ENCODE measurements around the gene FLOT1. TPM values are rescaled to one million over a fixed set of nuclear protein-coding genes. Genes with fewer than 3 reads are reported as not detected.

FLOT1 gene
- total and polyA plus RNA-seq, 9 of the 15 experiments (the other 6 are each of a cell fraction or from before 2014, with no cell fraction given), result 11.7 to 149 (median 118) TPM

DNA sequence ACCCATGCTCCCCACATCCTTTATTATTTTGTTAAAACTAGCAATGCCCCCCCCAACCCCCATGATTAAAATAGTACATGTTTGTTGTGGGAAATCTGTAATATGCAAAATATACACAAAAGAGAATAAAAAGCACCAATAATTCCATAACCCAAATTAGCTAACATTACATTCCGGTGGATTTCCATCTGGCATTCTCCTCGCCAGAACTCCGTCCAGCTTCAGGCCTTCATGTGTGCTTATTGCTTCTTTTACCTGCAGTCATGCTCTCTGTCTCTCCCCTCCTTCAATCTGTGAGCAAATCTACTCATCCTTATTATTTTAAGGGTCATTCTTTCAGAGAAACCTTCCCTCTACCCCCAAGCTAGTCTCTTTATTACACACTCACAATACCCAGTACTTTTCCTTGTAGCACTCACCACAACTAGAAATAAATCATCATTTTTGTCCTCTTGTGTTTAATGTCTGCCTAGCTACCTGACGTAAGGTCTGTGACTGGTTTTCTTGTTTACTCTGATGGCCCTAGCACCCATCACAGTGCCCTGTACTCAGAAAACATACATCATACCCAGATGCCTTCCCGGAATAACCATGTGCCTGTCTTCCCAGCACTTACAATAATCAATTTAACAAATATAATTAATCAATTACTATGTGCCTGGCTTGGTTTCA, 27.5 kb upstream of the FLOT1 start (continued):
- TF ChIP-seq, protein P1, sequence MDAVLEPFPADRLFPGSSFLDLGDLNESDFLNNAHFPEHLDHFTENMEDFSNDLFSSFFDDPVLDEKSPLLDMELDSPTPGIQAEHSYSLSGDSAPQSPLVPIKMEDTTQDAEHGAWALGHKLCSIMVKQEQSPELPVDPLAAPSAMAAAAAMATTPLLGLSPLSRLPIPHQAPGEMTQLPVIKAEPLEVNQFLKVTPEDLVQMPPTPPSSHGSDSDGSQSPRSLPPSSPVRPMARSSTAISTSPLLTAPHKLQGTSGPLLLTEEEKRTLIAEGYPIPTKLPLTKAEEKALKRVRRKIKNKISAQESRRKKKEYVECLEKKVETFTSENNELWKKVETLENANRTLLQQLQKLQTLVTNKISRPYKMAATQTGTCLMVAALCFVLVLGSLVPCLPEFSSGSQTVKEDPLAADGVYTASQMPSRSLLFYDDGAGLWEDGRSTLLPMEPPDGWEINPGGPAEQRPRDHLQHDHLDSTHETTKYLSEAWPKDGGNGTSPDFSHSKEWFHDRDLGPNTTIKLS (IDR thresholded peaks at IDR 0.05; ENCODE audit: borderline replicate concordance, low read depth), result no peak
- TF ChIP-seq ILK (tag; IDR thresholded peaks at IDR 0.05; ENCODE audit: borderline replicate concordance, low read depth) (no peak), ZFP36 (IDR thresholded peaks at IDR 0.05; ENCODE audit: low read depth, low read length, partially characterized antibody) (no peak), HOXB6 (CRISPR knock-in tag; IDR thresholded peaks at IDR 0.05; ENCODE audit: borderline replicate concordance) (no peak), TAF1 (IDR thresholded peaks at IDR 0.05; ENCODE audit: control insufficient read depth, extremely low read depth, insufficient read depth, low read length, severe bottlenecking) (no peak), MCM3 (IDR thresholded peaks at IDR 0.05) (no peak), POLR3A (IDR thresholded peaks at IDR 0.05; ENCODE audit: borderline replicate concordance, extremely low read depth, insufficient read depth, insufficient read length) (no peak), SAFB2 (IDR thresholded peaks at IDR 0.05; ENCODE audit: borderline replicate concordance, low read depth, low read length, severe bottlenecking) (no peak), PTBP1 (IDR thresholded peaks at IDR 0.05; ENCODE audit: low read depth, low read length) (no peak), NFIC (IDR thresholded peaks at IDR 0.05) (no peak), POLR2H (tag; IDR thresholded peaks at IDR 0.05; ENCODE audit: low read depth) (no peak; the same call in 1 of the 2 replicates), ZNF780A (CRISPR knock-in tag; IDR thresholded peaks at IDR 0.05) (no peak), SETDB1 (IDR thresholded peaks at IDR 0.05; ENCODE audit: low read length) (no peak), SRSF1 (IDR thresholded peaks at IDR 0.05; ENCODE audit: low read depth, low read length) (no peak), DIDO1 (tag; IDR thresholded peaks at IDR 0.05; ENCODE audit: low read depth) (no peak), ZNF354B (CRISPR knock-in tag; IDR thresholded peaks at IDR 0.05) (no peak), MCM7 (IDR thresholded peaks at IDR 0.05) (no peak), PTRF (tag; IDR thresholded peaks at IDR 0.05) (0 out of 2 replicates have a peak, but pooled peaks have one; percentile 50), ZNF239 (CRISPR knock-in tag; IDR thresholded peaks at IDR 0.05) (no peak), BCL6 (CRISPR knock-in tag; IDR thresholded peaks at IDR 0.05) (no peak), RUNX1 (IDR thresholded peaks at IDR 0.05; ENCODE audit: low read depth) (no peak)
- TF ChIP-seq, protein P2, sequence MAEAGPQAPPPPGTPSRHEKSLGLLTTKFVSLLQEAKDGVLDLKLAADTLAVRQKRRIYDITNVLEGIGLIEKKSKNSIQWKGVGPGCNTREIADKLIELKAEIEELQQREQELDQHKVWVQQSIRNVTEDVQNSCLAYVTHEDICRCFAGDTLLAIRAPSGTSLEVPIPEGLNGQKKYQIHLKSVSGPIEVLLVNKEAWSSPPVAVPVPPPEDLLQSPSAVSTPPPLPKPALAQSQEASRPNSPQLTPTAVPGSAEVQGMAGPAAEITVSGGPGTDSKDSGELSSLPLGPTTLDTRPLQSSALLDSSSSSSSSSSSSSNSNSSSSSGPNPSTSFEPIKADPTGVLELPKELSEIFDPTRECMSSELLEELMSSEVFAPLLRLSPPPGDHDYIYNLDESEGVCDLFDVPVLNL (CRISPR knock-in tag; IDR thresholded peaks at IDR 0.05; ENCODE audit: low read depth), result no peak
- TF ChIP-seq, protein P3, sequence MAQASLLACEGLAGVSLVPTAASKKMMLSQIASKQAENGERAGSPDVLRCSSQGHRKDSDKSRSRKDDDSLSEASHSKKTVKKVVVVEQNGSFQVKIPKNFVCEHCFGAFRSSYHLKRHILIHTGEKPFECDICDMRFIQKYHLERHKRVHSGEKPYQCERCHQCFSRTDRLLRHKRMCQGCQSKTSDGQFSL (CRISPR knock-in tag; IDR thresholded peaks at IDR 0.05), result no peak
- TF ChIP-seq, protein P3 (tag; IDR thresholded peaks at IDR 0.05), result 0 out of 4 replicates have a peak, but pooled peaks of 1 of the 2 experiments have one; percentile 39
- TF ChIP-seq, protein P4, sequence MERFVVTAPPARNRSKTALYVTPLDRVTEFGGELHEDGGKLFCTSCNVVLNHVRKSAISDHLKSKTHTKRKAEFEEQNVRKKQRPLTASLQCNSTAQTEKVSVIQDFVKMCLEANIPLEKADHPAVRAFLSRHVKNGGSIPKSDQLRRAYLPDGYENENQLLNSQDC (CRISPR knock-in tag; IDR thresholded peaks at IDR 0.05), result 0 out of 2 replicates have a peak, but pooled peaks have one; percentile 13
